Panc1 (cell line): Measurements from ENCODE around the gene FSIP1.

Experiments
- POLR2AphosphoS5 ChIP-seq: IDR thresholded peaks from 2 replicates; pipeline ENCODE4 v1.6.1; 2012; ENCODE audit warnings: mild to moderate bottlenecking, low read depth, low read length, moderate library complexity
- TF ChIP-seq, protein P1 (sequence below): fragments of 450-650 bp; IDR thresholded peaks from 2 replicates; pipeline ENCODE4 v1.5.1; 2017; ENCODE audit warnings: mild to moderate bottlenecking
- TF ChIP-seq, protein P2 (sequence below), 2 experiments: IDR thresholded peaks; 2 replicates each; pipeline ENCODE4 v1.6.1; 2011 to 2012; ENCODE audit warnings: low read depth in 2 of 2, control low read depth in 1 of 2, low read length in 1 of 2, mild to moderate bottlenecking in 1 of 2, moderate library complexity in 1 of 2; ENCODE audit not compliant: insufficient read depth in 1 of 2

GRCh38 chr15:39608185-39609139 lies 174.2 kb downstream of the FSIP1 start:
- TF ChIP-seq, protein P1, sequence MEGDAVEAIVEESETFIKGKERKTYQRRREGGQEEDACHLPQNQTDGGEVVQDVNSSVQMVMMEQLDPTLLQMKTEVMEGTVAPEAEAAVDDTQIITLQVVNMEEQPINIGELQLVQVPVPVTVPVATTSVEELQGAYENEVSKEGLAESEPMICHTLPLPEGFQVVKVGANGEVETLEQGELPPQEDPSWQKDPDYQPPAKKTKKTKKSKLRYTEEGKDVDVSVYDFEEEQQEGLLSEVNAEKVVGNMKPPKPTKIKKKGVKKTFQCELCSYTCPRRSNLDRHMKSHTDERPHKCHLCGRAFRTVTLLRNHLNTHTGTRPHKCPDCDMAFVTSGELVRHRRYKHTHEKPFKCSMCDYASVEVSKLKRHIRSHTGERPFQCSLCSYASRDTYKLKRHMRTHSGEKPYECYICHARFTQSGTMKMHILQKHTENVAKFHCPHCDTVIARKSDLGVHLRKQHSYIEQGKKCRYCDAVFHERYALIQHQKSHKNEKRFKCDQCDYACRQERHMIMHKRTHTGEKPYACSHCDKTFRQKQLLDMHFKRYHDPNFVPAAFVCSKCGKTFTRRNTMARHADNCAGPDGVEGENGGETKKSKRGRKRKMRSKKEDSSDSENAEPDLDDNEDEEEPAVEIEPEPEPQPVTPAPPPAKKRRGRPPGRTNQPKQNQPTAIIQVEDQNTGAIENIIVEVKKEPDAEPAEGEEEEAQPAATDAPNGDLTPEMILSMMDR, result no peak
- TF ChIP-seq POLR2AphosphoS5, result no peak
- TF ChIP-seq, protein P2, sequence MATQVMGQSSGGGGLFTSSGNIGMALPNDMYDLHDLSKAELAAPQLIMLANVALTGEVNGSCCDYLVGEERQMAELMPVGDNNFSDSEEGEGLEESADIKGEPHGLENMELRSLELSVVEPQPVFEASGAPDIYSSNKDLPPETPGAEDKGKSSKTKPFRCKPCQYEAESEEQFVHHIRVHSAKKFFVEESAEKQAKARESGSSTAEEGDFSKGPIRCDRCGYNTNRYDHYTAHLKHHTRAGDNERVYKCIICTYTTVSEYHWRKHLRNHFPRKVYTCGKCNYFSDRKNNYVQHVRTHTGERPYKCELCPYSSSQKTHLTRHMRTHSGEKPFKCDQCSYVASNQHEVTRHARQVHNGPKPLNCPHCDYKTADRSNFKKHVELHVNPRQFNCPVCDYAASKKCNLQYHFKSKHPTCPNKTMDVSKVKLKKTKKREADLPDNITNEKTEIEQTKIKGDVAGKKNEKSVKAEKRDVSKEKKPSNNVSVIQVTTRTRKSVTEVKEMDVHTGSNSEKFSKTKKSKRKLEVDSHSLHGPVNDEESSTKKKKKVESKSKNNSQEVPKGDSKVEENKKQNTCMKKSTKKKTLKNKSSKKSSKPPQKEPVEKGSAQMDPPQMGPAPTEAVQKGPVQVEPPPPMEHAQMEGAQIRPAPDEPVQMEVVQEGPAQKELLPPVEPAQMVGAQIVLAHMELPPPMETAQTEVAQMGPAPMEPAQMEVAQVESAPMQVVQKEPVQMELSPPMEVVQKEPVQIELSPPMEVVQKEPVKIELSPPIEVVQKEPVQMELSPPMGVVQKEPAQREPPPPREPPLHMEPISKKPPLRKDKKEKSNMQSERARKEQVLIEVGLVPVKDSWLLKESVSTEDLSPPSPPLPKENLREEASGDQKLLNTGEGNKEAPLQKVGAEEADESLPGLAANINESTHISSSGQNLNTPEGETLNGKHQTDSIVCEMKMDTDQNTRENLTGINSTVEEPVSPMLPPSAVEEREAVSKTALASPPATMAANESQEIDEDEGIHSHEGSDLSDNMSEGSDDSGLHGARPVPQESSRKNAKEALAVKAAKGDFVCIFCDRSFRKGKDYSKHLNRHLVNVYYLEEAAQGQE (IDR thresholded peaks at IDR 0.05; ENCODE audit: insufficient read depth in 1 of 2, low read depth in 2 of 2, low read length in 1 of 2), result no peak
